ENCODE measurements around the gene MGMT. TPM values are rescaled to one million over a fixed set of nuclear protein-coding genes. Genes with fewer than 3 reads are reported as not detected.

Gene MGMT
- polyA plus RNA-seq, 1 donor from 2014 or later, result 0.94 TPM

- Histone ChIP-seq H2AFZ (ENCODE audit: low read depth, low read length) (no peak overlapping the region), H3K9me3 (ENCODE audit: low read length) (no peaks in the 10 kb centered on the region), H3K9me2 (ENCODE audit: insufficient read depth, low read length) (no peaks in the 10 kb centered on the region), H3K4me3 (ENCODE audit: low read length) (no peak overlapping the region), H3K4me2 (ENCODE audit: low read length) (no peak overlapping the region), H3K79me2 (replicated peaks; ENCODE audit: insufficient read depth, low read length) (no peaks in the 10 kb centered on the region), H3K27ac (ENCODE audit: low read length) (no peak overlapping the region), H3K27me3 (ENCODE audit: insufficient read depth, low read depth, low read length) (no peaks in the 10 kb centered on the region), H3K9ac (ENCODE audit: low read length) (no peak overlapping the region), H3K36me3 (ENCODE audit: insufficient read depth, low read length) (no peaks in the 10 kb centered on the region), H3F3A (ENCODE audit: insufficient read depth, low read length, poor library complexity, severe bottlenecking) (no peaks in the 10 kb centered on the region), H4K20me1 (ENCODE audit: insufficient read depth) (no peaks in the 10 kb centered on the region)
- TF ChIP-seq SMC3 (conservative IDR thresholded peaks at IDR 0.05; ENCODE audit: poor library complexity) (no peak), POLR2AphosphoS5 (IDR thresholded peaks at IDR 0.05) (no peak), REST (IDR thresholded peaks at IDR 0.05; ENCODE audit: borderline replicate concordance) (no peak), TAF1 (IDR thresholded peaks at IDR 0.05; ENCODE audit: low read depth) (no peak), EP300 (conservative IDR thresholded peaks at IDR 0.05; ENCODE audit: poor library complexity, severe bottlenecking) (no peak), EZH2 (IDR thresholded peaks at IDR 0.05; ENCODE audit: borderline replicate concordance, insufficient read depth, low read length, poor library complexity, severe bottlenecking) (no peak), MXI1 (conservative IDR thresholded peaks at IDR 0.05; ENCODE audit: poor library complexity, severe bottlenecking) (no peak), CTCF (IDR thresholded peaks at IDR 0.05; ENCODE audit: poor library complexity, severe bottlenecking) (no peak), RAD21 (conservative IDR thresholded peaks at IDR 0.05) (no peak)
Observed at GRCh38 chr10:129759214-129760002, 292.4 kb downstream of the MGMT start.

- H3K27ac ChIP-seq (ENCODE audit: low read length), result no peak overlapping the region
- no peaks in the 10 kb centered on the region for H3K27me3 ChIP-seq (ENCODE audit: insufficient read depth, low read depth, low read length)
- no peak overlapping the region for H3K4me2 ChIP-seq (ENCODE audit: low read length)
- H3K79me2 ChIP-seq (replicated peaks; ENCODE audit: insufficient read depth, low read length), result no peaks in the 10 kb centered on the region
- no peak overlapping the region for H2AFZ ChIP-seq (ENCODE audit: low read depth, low read length)
- no peaks in the 10 kb centered on the region for H4K20me1 ChIP-seq (ENCODE audit: insufficient read depth)
- no peaks in the 10 kb centered on the region for H3K9me3 ChIP-seq (ENCODE audit: low read length)
- no peak overlapping the region for H3K4me3 ChIP-seq (ENCODE audit: low read length)
- H3K9ac ChIP-seq (ENCODE audit: low read length), result no peak overlapping the region
- TF ChIP-seq EP300 (conservative IDR thresholded peaks at IDR 0.05; ENCODE audit: poor library complexity, severe bottlenecking), result no peak
- no peak for TF ChIP-seq EZH2 (IDR thresholded peaks at IDR 0.05; ENCODE audit: borderline replicate concordance, insufficient read depth, low read length, poor library complexity, severe bottlenecking)
- no peak for TF ChIP-seq TAF1 (IDR thresholded peaks at IDR 0.05; ENCODE audit: low read depth)
- no peak for TF ChIP-seq RAD21 (conservative IDR thresholded peaks at IDR 0.05)
- no peak for TF ChIP-seq CTCF (IDR thresholded peaks at IDR 0.05; ENCODE audit: poor library complexity, severe bottlenecking)
- TF ChIP-seq POLR2AphosphoS5 (IDR thresholded peaks at IDR 0.05), result no peak
- TF ChIP-seq SMC3 (conservative IDR thresholded peaks at IDR 0.05; ENCODE audit: poor library complexity), result no peak
- no peak for TF ChIP-seq MXI1 (conservative IDR thresholded peaks at IDR 0.05; ENCODE audit: poor library complexity, severe bottlenecking)
- no peak for TF ChIP-seq REST (IDR thresholded peaks at IDR 0.05; ENCODE audit: borderline replicate concordance)
- H3K9me2 ChIP-seq (ENCODE audit: insufficient read depth, low read length), result no peaks in the 10 kb centered on the region
- no peaks in the 10 kb centered on the region for H3K36me3 ChIP-seq (ENCODE audit: insufficient read depth, low read length)
- H3F3A ChIP-seq (ENCODE audit: insufficient read depth, low read length, poor library complexity, severe bottlenecking), result no peaks in the 10 kb centered on the region
Observed at GRCh38 chr10:129760003-129760315, 292.9 kb downstream of the MGMT start.

All from neural cell (in vitro differentiated cells).